Ovary (tissue), 9 donors: ENCODE results near the gene FRAT2. TPM values are rescaled to one million over a fixed set of nuclear protein-coding genes. Genes with fewer than 3 reads are reported as not detected.

ENCODE experiments used
- DNase-seq, 5 donors: peaks; one replicate each; pipeline ENCODE4 v3.0.0-alpha.2; 2019 to 2020
- H3K27ac ChIP-seq, 2 donors: fragments of 200-600 bp; one replicate each; pipeline versions ENCODE4 v1.5.1 to v1.8.0; 2019 to 2022
- H3K27me3 ChIP-seq: fragments of 200-600 bp; one replicate; pipeline ENCODE4 v1.8.0; 2022
- H3K36me3 ChIP-seq: fragments of 200-600 bp; sonication (generic); one replicate; pipeline ENCODE4 v1.5.1; 2019
- H3K4me1 ChIP-seq: one replicate; pipeline ENCODE4 v1.8.1; 2013; ENCODE audit warnings: mild to moderate bottlenecking, moderate library complexity; ENCODE audit not compliant: insufficient read depth
- H3K4me3 ChIP-seq: fragments of 200-600 bp; sonication (generic); one replicate; pipeline ENCODE4 v1.5.1; 2017
- H3K9me3 ChIP-seq, 2 donors: fragments of 200-600 bp in 1 of 2; sonication (generic) in 1 of 2; one replicate each; pipeline versions ENCODE4 v1.5.1 to v1.8.1; 2013 to 2019; ENCODE audit warnings: mild to moderate bottlenecking in 1 of 2, moderate library complexity in 1 of 2
- CTCF ChIP-seq, 3 donors: fragments of 450-650 bp in 2 of 3; fragments of 200-600 bp in 1 of 3; IDR thresholded peaks; one replicate each; pipeline versions ENCODE4 v1.5.1 to v1.8.0; 2016 to 2022; ENCODE audit warnings: antibody characterized with exemption in 3 of 3, mild to moderate bottlenecking in 1 of 3
- EP300 ChIP-seq: sonication (generic); formaldehyde crosslinking; IDR thresholded peaks from one replicate; pipeline ENCODE4 v1.6.1; 2017; ENCODE audit warnings: antibody characterized with exemption
- POLR2A ChIP-seq: fragments of 450-650 bp; IDR thresholded peaks from one replicate; pipeline ENCODE4 v1.6.1; 2017; ENCODE audit warnings: antibody characterized with exemption, mild to moderate bottlenecking, moderate library complexity
- WGBS, 3 donors: extraction: QIAGEN DNeasy Blood & Tissue Kit in 1 of 3; methylation state at CpG; one replicate each; pipeline versions ENCODE4 v1.1.5 to v1.1.7; 2013 to 2017; 5-methylcytosine and 5-hydroxymethylcytosine counted together
- intact Hi-C, 4 donors: fragments of 100-400 bp; cut with DNase I; formaldehyde crosslinking; loops; one replicate each; pipeline versions ENCODE4 v1.11.0 to v1.15.1; 2022 to 2023
- polyA plus RNA-seq, 2 donors: library from polyadenylated mRNA; stranded (reverse); fragments of 200-250 nt in 1 of 2; fragments of 350-450 nt in 1 of 2; fragmentation: Illumina TruSeq in 1 of 2; extraction: RNeasy Lipid Tissue Mini Kit (QIAGEN cat#74804) in 1 of 2; gene quantifications; one replicate each; pipeline ENCODE4 v1.2.3, GENCODE V29; 2013 to 2014
- total RNA-seq, 7 donors: library from RNA; depleted of rRNA in 2 of 7; stranded (reverse); fragments of >200 nt in 2 of 7; fragmentation: NEBNext Ultra II Directional in 3 of 7; extraction: Animal tissue kit (Norgen Biotek cat#: 25700) in 3 of 7; gene quantifications; one replicate each; pipeline versions ENCODE4 v1.1.0 to v1.2.4, GENCODE V29; 2016 to 2023
- donor health status: DM: no; HTN: no; CAD: no; lungs with moderate emphysema.
- donor health status: DM: no; HTN: no; CAD: no.
- donor health status: Bipolar disorder and iron deficiency.
- donor health status: DM: yes; HTN: yes; CAD: no.
- donor health status: DM: no; HTN: no; CAD: no.
- donor health status: DM: yes; HTN: yes; CAD: no.

FRAT2 gene
- total and polyA plus RNA-seq, 9 donors: 3.2 to 16.8 (median 6.5) TPM

GRCh38 chr10:97363071-97363470 is 28.5 kb upstream of the FRAT2 start:
- Histone ChIP-seq H3K27ac (no peak overlapping the region), H3K9me3 (no peaks in the 10 kb centered on the region), H3K27me3 (no peaks in the 10 kb centered on the region), H3K4me3 (no peak overlapping the region), H3K36me3 (no peaks in the 10 kb centered on the region), H3K4me1 (no peaks in the 10 kb centered on the region)
- intact Hi-C loops: no loop called here
- TF ChIP-seq CTCF (IDR thresholded peaks at IDR 0.05): no peak
- no peak for TF ChIP-seq EP300
- TF ChIP-seq POLR2A: no peak
- 93 to 96% (median 95%) methylated on average over 4 of the region's 4 CpGs for WGBS, 3 donors
- no peak for DNase-seq

- Histone ChIP-seq H3K36me3 (no peaks in the 10 kb centered on the region), H3K27ac (no peak overlapping the region), H3K27me3 (no peaks in the 10 kb centered on the region), H3K4me1 (no peaks in the 10 kb centered on the region), H3K9me3 (no peaks in the 10 kb centered on the region), H3K4me3 (no peak overlapping the region)
- whole genome bisulfite sequencing, 3 donors: 73 to 82% (median 79%) methylated on average over 11 of the region's 11 CpGs
- intact Hi-C loops: no loop called here
- TF ChIP-seq POLR2A (no peak), EP300 (no peak), CTCF (IDR thresholded peaks at IDR 0.05) (no peak)
- DNase-seq: no peak
Measured at GRCh38 chr10:97362310-97363033, 27.9 kb upstream of the FRAT2 start.

- Histone ChIP-seq H3K4me3 (no peak overlapping the region), H3K27ac (no peak overlapping the region), H3K4me1 (no peaks in the 10 kb centered on the region), H3K27me3 (no peaks in the 10 kb centered on the region), H3K36me3 (no peaks in the 10 kb centered on the region), H3K9me3 (no peaks in the 10 kb centered on the region)
- TF ChIP-seq CTCF (IDR thresholded peaks at IDR 0.05): no peak
- no peak for TF ChIP-seq EP300
- TF ChIP-seq POLR2A: no peak
- intact Hi-C loops: no loop called here
- no peak for DNase-seq
- 63 to 81% (median 71%) methylated on average over 10 to 11 of the region's 11 CpGs for WGBS, 3 donors
Measured at GRCh38 chr10:97361537-97361901, 27.0 kb upstream of the FRAT2 start.

GRCh38 chr10:97360705-97361536 is 26.4 kb upstream of the FRAT2 start:
- Histone ChIP-seq H3K27me3 (no peaks in the 10 kb centered on the region), H3K9me3 (no peaks in the 10 kb centered on the region), H3K4me3 (no peak overlapping the region), H3K4me1 (no peaks in the 10 kb centered on the region), H3K27ac (no peak overlapping the region), H3K36me3 (no peaks in the 10 kb centered on the region)
- intact Hi-C loops: no loop called here
- DNase-seq: no peak
- WGBS, 3 donors: 90 to 92% (median 92%) methylated on average over 11 of the region's 11 CpGs
- no peak for TF ChIP-seq POLR2A
- TF ChIP-seq EP300: no peak
- no peak for TF ChIP-seq CTCF (IDR thresholded peaks at IDR 0.05)
